DLD1 (cell line): ENCODE measurements around the gene PLA2G4E.

Experiments used
- in situ Hi-C: cut with HindIII; loops from 2 replicates; pipeline ENCODE4 v1.10.0; 2017; ENCODE audit warnings: low sequenced_read_pairs

Gene PLA2G4E

GRCh38 chr15:41979493-41980266, 41.2 kb downstream of the PLA2G4E start:
- in situ Hi-C loops, result no loop called here

- in situ Hi-C loops, result no loop called here
These were observed 42.3 kb downstream of the PLA2G4E start for GRCh38 chr15:41978534-41978933.

GRCh38 chr15:41977757-41978383, 43.0 kb downstream of the PLA2G4E start:
- in situ Hi-C loops, result no loop called here

DNA sequence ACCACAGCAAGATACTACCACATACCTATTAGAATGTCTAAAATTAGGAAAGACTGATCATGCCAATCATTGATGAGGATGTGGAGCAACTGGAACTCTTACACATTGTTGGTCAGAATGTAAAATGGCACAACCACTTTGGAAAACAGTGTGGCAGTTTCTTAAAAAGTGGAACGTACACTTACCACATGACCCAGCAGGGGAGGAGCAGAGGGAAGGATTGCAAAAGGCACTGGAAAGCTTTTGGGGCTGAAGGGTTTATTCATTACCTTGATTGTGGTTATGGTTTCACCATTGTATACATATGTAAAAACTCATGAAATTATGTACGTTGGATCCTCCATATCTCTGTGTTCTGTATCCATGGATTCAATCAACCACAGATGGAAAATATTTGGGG, 45.2 kb downstream of the PLA2G4E start:
- in situ Hi-C loops, result no loop called here

GRCh38 chr15:41974041-41974440, 46.8 kb downstream of the PLA2G4E start:
- in situ Hi-C loops, result no loop called here

GRCh38 chr15:41972253-41973242, 48.3 kb downstream of the PLA2G4E start, which contains the start of gene EHD4:
Gene EHD4 (minus strand): TSS chr15:41972557. CDS start chr15:41972494, 63 bp downstream.
- in situ Hi-C loops, result no loop called here

DNA sequence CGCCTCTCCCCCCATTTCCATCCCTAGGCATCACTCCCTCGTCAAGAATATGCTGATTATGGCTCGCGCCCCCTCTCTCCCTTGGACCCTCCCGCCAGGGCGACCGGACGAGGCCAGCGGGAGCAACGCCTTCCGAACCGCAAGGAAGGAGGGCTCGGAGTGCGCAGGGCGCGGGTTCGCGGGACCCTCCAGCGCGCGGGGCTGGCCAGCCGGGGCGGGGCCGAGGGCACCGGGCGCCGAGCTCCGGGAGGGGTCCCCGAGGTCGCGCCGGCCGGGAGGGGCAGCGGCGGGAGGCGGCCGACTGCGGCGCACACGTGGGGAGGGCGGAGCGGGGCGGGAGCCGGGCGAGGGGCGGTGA, 49.0 kb downstream of the PLA2G4E start:
- in situ Hi-C loops, result no loop called here

DNA sequence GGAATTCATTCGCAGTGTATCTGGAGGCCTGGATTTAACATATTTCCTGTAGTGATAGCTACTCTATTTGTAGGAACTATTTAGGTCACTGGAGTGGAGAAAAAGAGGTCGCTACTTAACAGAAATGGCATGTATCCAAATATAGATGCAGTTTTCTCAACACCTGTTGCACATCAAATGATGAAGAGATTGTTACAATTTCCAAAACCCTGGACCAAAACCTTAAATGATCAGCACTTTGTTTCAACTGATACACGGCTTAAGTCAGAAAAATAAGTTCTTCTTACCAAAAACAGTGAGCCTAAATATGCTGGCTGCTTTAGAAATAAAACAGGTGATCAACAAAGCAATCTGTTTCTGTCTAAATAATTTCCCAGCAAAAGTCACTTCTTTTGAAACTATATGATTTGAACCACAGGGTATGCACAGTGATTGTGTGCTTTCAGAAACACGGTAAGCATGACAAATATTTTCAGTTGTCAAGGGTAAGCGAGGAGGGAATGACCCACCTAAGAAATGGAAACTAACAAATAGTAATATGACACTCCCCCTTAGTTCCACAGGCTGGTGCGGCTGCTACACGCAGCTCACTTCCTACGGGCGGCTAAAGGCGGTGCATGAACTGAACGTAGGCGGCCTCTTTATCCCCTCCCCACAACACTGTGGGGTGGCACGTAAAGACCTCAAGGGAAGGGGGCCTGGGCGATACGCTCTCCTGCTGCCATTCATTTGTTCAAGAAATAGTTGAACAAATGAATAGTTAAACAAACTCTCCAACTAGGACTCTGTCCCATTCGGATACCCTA, 49.5 kb downstream of the PLA2G4E start:
- in situ Hi-C loops, result no loop called here

DNA sequence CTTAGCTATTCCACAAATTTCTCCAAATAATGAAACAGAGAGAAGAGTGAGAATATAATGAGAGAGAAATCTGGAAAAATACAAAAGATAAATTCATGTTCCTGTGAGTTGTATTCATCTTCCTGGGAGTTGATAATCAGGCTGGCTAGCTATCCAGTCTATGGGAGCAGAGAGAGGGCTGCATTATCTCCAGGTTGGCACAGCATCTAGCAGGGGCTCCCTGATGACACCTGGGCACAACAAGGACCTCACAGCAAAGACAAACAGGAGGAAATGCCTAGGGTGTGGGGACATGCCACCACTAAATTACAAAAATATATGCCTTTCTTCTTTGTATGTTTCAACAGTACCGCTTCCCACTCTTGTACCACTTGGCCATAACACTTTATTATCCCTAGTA, 50.4 kb downstream of the PLA2G4E start:
- in situ Hi-C loops, result no loop called here

DNA sequence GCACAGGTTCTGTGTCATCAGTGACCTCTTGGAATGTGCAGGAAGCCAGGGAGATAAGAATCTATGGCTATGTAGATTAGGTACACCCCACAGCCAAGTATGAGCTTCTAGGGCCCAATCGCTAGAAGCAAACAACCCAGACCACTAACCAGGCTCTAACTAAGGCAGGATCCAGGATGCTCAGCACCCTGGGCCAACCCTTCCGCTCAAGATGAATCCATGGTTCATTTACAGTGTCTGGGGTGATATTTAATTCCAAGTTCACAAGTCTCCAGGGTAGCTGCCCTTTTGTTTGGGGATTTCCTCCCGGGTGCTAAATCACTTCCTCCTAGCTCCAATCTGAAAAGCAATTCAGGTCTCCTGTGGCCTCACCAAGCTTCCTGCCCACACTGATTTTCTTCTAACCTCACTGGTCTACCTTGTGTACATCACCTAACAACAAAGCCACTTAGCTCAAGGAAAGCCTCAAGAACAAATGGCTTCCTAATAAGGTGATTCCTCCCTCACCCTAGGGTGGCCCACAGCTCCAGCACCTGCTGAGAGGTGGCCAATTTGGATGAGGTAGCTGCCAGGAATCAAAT, 50.9 kb downstream of the PLA2G4E start:
- in situ Hi-C loops, result no loop called here

DNA sequence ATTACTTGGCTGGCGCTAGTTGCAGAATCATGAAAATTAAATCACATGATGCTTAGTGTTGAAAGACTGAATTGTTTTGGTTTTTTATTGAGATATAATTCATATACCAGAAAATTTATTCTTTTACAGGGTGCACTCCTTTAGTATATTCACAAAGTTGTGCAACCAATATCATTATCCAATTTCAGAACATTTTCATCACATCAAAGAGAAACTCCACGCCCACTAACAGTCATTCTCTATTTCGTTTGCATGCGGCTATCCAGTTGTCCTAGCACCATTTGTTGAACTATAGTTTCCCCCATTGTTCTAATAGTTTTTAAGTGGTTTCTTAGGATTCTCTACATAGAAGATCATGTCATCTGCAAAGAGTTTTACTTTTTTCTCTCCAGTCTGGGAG, 52.1 kb downstream of the PLA2G4E start:
- in situ Hi-C loops, result no loop called here

GRCh38 chr15:41967506-41968206, 53.2 kb downstream of the PLA2G4E start:
- in situ Hi-C loops, result no loop called here

- in situ Hi-C loops, result no loop called here
These were observed 53.8 kb downstream of the PLA2G4E start for GRCh38 chr15:41966920-41967465.

DNA sequence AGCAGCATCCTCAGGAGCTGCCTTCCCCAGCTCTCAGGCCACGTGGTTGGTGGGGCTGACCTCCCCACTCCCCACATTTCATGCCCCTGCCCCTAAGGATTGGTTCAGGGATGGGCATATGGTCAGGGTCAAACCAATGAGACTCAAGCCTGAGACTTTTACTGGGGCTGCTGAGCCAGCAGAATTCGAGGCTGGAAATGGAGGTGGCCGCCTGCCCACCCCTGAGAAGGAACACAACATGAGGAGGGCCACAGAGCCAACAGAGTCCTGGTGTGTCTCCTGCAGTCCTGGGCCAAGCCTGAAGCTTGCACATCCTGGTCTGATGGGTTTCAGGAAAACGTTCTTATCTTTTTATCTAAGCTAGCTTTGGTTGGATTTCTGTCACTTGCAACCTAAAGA, 54.4 kb downstream of the PLA2G4E start:
- in situ Hi-C loops, result no loop called here

GRCh38 chr15:41965441-41966413, 55.1 kb downstream of the PLA2G4E start:
- in situ Hi-C loops, result no loop called here

DNA sequence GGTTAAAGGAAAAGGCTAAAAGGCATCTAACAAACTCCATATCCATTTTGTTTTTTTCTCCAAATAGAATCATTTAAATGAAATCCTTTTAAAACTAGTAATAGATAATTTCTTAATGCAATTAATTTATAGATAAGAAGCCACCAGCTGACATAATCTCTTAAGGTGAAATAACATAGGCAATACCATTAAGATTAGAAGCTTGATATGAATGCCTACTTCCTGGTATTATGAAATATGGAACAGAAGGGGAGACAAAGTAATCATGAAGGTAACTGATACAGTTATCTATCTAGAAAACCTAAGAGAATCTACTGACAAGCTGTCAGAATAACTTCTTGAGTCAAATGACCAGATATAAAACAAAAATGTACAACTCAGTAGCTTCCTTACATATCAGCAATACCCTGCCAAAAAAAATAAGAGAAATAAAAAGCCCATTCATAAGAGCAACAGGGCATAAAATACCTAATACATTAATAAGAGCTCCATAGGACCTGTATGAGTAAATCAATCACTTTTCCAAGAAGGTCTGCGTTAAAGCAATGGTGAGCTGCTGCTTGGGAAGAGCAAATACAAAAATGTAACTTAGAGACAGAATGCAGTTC, 59.1 kb downstream of the PLA2G4E start:
- in situ Hi-C loops, result no loop called here

DNA sequence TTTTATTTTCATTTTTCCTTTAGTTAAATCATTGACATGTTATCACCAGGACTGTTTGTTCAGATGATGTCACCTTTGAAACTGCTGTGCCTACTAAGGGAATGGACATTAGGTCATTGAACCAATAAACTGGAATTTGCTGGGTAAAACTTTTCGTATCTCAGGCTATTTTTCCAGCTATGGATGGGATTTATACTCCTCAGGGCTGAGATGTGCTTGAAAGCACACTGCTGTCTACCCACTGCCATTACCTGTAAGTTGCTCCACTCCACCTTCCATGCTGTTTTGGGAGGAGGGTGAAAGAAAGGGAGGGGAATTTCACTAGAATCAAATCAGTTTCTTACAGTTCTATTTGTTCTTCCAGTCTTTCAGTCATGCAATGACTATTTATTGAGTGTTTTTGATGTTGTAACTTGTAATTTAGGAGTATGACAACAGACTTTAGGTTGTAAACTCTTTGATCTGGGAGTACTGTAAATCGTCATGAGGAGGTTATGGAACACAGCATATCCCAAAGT, 59.8 kb downstream of the PLA2G4E start:
- in situ Hi-C loops, result no loop called here
